ENCODE data around the gene MYF6.

MYF6 gene

DNA sequence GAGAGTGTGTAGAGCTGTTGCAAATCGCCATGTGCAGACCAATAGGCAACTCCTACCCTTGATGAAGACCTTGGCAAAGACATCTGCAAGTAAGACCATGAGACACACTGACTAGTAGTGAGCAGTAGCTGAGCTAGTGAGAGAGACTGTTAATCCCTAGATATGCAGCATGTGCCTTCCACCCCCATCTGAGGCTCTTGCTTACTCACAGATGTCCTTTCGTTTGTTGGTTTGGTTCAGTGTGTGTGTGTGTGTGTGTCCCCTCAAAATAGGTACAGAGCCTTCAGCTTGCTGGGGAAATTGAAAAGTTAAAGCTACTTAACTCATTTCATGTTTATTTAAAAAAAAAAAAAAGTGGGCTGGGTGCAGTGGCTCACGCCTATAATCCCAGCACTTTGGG is 46.8 kb downstream of the MYF6 start:
- H3K27ac ChIP-seq (ENCODE audit: low read length): no peak overlapping the region
- no CpG with 5 or more reads among the region's 3 CpGs for WGBS (ENCODE audit: insufficient coverage, insufficient read length)
- H3K36me3 ChIP-seq (ENCODE audit: control insufficient read depth, insufficient read depth, low read length): no peaks in the 10 kb centered on the region
- no peaks in the 10 kb centered on the region for H3K27me3 ChIP-seq (ENCODE audit: control insufficient read depth, insufficient read depth, low read length)
- DNase-seq (ENCODE audit: low read depth, low spot score): no peak
- H3K4me1 ChIP-seq (ENCODE audit: control insufficient read depth, insufficient read depth, low read length): no peaks in the 10 kb centered on the region
- no peak overlapping the region for H3K4me3 ChIP-seq (ENCODE audit: low read length)
- H3K9me3 ChIP-seq (ENCODE audit: control insufficient read depth, insufficient read depth, low read length): no peaks in the 10 kb centered on the region

GRCh38 chr12:80756875-80757274 is 49.4 kb downstream of the MYF6 start:
- H3K4me3 ChIP-seq (ENCODE audit: low read length): no peak overlapping the region

More at GRCh38 chr12:80756875-80757274, 49.4 kb downstream of the MYF6 start:
- DNase-seq (ENCODE audit: low read depth, low spot score): no peak
- Histone ChIP-seq H3K36me3 (ENCODE audit: control insufficient read depth, insufficient read depth, low read length) (no peaks in the 10 kb centered on the region), H3K27ac (ENCODE audit: low read length) (no peak overlapping the region), H3K4me1 (ENCODE audit: control insufficient read depth, insufficient read depth, low read length) (no peaks in the 10 kb centered on the region), H3K27me3 (ENCODE audit: control insufficient read depth, insufficient read depth, low read length) (no peaks in the 10 kb centered on the region), H3K9me3 (ENCODE audit: control insufficient read depth, insufficient read depth, low read length) (no peaks in the 10 kb centered on the region)
- WGBS (ENCODE audit: insufficient coverage, insufficient read length): no CpG with 5 or more reads among the region's 1 CpG
